ENCODE data around the gene GINS3.
A peak's percentile ranks its signal among the peaks of the same experiment; 100 is the strongest.

Gene GINS3

DNA sequence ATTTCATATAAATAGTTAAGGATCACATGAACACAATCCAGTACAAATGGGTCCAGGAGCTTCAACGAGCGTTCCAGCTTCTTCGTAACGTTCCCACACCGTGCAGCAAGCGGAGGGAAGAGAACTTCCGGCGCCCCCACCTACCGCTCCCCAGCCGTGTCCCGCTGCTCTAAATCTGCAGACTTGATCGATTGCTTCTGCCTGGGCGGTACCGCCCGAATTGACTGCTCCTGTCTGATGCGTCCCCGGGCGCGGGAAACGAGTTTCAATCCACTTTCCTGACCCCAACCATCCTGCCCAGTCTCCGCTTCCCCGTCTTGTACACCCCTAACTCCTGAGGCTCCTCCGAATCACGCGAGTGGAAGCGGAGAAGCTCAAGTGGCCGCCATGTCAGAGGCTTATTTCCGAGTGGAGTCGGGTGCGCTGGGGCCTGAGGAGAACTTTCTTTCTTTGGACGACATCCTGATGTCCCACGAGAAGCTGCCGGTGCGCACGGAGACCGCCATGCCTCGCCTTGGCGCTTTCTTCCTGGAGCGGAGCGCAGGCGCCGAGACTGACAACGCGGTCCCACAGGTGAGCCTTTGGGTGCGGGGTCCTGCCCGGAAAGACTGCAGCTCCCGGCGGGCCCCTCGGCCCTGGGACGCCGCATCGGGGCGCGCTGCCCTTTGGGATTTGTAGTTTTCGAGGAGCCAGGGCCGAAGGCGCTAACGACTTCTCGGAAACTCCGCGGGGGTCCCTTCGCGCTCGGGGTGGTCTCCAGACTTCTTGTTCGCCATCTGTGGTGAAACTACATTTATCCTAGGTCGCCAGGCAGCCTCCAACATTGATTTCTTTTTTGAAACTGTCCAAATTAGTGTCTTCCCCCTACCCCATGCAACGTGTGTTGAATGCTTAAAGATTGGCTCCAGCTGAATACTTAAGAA, at the start of gene GINS3:
Gene GINS3, plus strand, starts transcription at position 257 of the 923 bp plus-strand sequence. Its CDS starts 131 bp downstream, at position 388.
- H3K27me3 ChIP-seq (replicated peaks; ENCODE audit: control insufficient read depth, insufficient read depth, low read length) = no peaks in the 10 kb centered on the region
- H3K36me3 ChIP-seq (ENCODE audit: control insufficient read depth, insufficient read depth, low read length) = no peaks in the 10 kb centered on the region
- peak; percentile 88 for DNase-seq (ENCODE audit: extremely low read depth, insufficient read length)
- peak within 1 kb of the TSS; percentile 100 for H3K4me3 ChIP-seq (replicated peaks; ENCODE audit: low read depth, low read length)
- TF ChIP-seq, protein P1, sequence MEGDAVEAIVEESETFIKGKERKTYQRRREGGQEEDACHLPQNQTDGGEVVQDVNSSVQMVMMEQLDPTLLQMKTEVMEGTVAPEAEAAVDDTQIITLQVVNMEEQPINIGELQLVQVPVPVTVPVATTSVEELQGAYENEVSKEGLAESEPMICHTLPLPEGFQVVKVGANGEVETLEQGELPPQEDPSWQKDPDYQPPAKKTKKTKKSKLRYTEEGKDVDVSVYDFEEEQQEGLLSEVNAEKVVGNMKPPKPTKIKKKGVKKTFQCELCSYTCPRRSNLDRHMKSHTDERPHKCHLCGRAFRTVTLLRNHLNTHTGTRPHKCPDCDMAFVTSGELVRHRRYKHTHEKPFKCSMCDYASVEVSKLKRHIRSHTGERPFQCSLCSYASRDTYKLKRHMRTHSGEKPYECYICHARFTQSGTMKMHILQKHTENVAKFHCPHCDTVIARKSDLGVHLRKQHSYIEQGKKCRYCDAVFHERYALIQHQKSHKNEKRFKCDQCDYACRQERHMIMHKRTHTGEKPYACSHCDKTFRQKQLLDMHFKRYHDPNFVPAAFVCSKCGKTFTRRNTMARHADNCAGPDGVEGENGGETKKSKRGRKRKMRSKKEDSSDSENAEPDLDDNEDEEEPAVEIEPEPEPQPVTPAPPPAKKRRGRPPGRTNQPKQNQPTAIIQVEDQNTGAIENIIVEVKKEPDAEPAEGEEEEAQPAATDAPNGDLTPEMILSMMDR (IDR thresholded peaks at IDR 0.05; ENCODE audit: insufficient read depth, low read length, poor library complexity, severe bottlenecking) = no peak

DNA sequence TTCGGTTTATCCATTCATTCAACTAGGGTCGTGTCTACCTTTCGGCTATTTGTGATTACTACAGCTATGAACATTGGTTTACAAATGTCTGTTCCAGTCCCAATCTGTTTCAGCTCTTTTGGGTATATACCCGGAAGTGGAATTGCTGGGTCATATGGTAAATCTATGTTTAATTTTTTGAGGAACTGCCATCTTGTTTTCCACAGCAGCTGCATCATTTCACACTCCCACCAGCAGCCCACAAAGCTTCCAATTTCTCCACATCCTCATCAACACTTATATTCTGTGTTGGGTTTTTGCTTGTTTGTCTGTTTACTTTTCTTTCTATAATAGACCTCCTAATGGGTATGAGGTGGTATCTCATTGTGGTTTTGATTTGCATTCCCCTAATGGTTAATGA, 48.7 kb upstream of the GINS3 start:
- TF ChIP-seq, protein P1 (IDR thresholded peaks at IDR 0.05; ENCODE audit: insufficient read depth, low read length, poor library complexity, severe bottlenecking) = no peak
- no peak overlapping the region for H3K4me3 ChIP-seq (replicated peaks; ENCODE audit: low read depth, low read length)
- DNase-seq (ENCODE audit: extremely low read depth, insufficient read length) = no peak
- H3K27me3 ChIP-seq (replicated peaks; ENCODE audit: control insufficient read depth, insufficient read depth, low read length) = no peaks in the 10 kb centered on the region
- no peaks in the 10 kb centered on the region for H3K36me3 ChIP-seq (ENCODE audit: control insufficient read depth, insufficient read depth, low read length)

DNA sequence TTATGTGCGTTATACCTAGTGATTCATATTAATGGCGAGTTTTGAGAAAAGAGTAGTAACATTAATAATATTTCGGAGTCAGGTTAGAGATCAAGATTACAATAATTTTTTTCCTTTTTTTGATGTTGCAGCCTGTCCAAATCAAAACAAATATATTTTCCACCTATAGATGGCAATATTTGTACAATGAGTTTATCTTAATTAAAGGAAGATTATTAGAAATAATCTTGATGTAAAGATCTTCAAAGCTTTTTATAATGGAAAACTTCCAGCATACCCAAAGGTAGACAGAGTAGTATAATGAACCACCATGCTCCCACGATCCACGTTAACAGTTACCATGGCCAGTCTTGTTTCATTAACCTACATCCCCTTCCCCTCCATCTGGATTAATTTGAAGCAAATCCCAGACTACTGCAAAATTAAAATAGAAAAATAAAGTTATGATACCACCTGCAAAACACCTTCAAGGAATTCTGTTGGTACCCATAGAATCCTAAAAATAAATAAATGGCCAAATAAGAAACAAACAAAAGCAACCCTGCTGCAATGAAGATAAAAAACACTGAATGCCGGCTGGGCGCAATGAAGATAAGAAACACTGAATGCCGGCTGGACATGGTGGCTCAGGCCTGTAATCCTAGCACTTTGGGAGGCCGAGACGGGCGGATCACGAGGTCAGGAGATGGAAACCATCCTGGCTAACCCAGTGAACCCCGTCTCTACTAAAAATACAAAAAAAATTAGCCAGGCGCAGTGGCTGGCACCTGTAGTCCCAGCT, 46.5 kb upstream of the GINS3 start:
- no peak for DNase-seq (ENCODE audit: extremely low read depth, insufficient read length)
- no peak overlapping the region for H3K4me3 ChIP-seq (replicated peaks; ENCODE audit: low read depth, low read length)
- H3K36me3 ChIP-seq (ENCODE audit: control insufficient read depth, insufficient read depth, low read length) = no peaks in the 10 kb centered on the region
- H3K27me3 ChIP-seq (replicated peaks; ENCODE audit: control insufficient read depth, insufficient read depth, low read length) = no peaks in the 10 kb centered on the region; the same call in 1 of the 2 replicates
- TF ChIP-seq, protein P1 (IDR thresholded peaks at IDR 0.05; ENCODE audit: insufficient read depth, low read length, poor library complexity, severe bottlenecking) = peak; percentile 23

DNA sequence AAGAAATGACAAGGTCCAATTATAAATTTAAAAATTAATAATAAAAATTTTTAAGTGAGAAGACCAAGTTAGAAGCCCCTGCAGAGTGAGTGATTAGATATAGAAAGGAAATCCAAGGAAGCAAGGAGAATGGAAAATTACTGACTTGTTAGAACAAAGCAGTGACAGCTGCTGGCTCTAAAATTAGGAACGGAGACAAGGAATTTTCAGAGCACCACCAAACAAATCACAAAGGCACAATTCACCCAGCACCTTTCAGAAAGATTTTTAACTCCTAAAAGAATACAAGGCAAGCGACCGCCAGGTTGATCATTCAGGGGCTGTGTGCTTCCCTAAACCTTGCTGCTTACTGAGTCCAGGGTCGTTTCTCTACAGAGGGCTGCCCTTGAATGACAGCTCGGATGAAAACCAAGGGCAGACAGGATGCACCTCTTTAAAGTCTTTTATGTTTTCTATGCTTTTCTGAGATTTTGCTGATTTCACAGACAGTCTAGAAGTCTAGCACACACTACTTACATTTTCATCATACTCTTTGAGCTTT, 45.4 kb upstream of the GINS3 start:
- TF ChIP-seq, protein P1 (IDR thresholded peaks at IDR 0.05; ENCODE audit: insufficient read depth, low read length, poor library complexity, severe bottlenecking) = no peak
- Histone ChIP-seq H3K36me3 (ENCODE audit: control insufficient read depth, insufficient read depth, low read length) (no peaks in the 10 kb centered on the region), H3K27me3 (replicated peaks; ENCODE audit: control insufficient read depth, insufficient read depth, low read length) (no peaks in the 10 kb centered on the region; the same call in 1 of the 2 replicates), H3K4me3 (replicated peaks; ENCODE audit: low read depth, low read length) (no peak overlapping the region)
- no peak for DNase-seq (ENCODE audit: extremely low read depth, insufficient read length)

DNA sequence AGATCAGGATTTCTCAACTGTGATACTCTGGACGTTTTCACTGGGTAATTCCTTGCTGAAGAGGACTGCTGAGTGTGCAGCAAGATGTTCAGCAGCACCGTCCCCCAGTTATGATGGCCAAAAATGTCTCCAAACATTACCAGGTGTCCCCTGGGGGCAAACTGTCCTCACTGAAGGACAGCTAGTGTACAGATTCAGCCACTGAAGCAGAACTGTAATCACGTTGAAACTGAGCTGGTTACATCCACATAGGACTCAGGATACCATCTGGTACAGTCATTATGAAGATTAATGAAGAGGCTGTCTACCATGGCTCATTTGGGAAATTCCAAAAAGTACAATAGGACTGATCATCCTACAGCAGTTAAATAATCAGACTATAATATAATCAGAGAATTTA, 43.3 kb upstream of the GINS3 start:
- no peak for DNase-seq (ENCODE audit: extremely low read depth, insufficient read length)
- H3K4me3 ChIP-seq (replicated peaks; ENCODE audit: low read depth, low read length) = no peak overlapping the region
- no peaks in the 10 kb centered on the region; the same call in 1 of the 2 replicates for H3K27me3 ChIP-seq (replicated peaks; ENCODE audit: control insufficient read depth, insufficient read depth, low read length)
- no peaks in the 10 kb centered on the region for H3K36me3 ChIP-seq (ENCODE audit: control insufficient read depth, insufficient read depth, low read length)
- TF ChIP-seq, protein P1 (IDR thresholded peaks at IDR 0.05; ENCODE audit: insufficient read depth, low read length, poor library complexity, severe bottlenecking) = no peak

Data from GM06990 (cell line).